ENCODE data around the gene AVEN.

The AVEN gene

DNA sequence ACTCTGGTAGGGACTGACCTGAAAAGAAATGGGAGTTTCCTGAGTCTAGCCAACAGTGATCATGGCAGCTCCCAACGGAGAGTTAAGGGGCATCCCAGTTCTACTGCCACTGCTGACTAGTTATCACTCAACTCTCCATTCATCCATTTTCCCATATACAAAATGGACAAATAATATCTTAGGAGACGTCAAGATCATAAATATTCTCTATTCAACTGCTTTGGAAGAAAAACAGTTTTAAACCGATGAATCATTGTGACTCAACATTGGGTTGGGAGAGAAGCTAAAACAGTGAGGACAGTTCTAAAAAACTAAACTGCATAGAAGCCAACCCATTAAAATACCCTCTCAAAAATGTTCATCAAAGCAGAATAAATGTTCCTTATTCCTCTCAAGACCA lies 128.3 kb downstream of the AVEN start:
- DNase-seq (ENCODE audit: low read depth), result no peak

DNA sequence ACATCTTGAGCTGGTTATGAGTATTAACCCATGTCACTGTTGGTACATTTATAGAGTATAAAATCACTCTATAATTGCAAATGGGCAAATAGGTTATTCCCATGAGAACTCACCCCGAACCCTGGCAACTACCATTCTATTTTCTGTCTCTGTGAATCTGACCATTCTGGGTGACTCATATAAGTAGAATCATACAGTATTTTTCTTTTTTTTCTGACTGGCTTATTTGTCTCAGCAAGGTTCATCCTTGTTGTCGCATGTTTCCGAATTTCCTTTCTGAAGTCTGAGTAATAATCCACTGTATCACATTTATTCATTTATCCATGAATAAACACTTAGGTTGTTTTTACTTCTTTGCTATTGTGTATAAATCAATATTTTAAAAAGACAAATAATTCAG lies 130.6 kb downstream of the AVEN start:
- no peak for DNase-seq (ENCODE audit: low read depth)

DNA sequence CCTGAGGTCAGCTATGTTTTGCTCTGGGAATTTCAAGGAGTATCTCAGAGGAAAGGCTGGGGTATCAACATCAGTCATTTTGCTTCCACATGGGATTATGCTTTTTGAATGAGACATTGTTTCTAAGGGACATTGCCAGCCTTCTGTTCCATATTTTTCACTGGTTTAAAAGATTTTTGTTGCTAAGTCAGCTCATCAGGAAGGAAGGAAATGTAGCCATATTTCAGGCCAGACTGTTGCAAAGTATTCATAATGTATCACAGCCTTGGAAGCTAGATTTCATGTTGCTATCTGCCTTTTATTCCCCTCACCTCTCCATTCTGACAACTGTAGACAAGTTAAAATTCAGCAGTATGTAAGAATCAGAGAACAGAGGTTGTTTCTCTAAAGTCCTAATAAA lies 131.7 kb downstream of the AVEN start:
- DNase-seq (ENCODE audit: low read depth), result no peak

DNA sequence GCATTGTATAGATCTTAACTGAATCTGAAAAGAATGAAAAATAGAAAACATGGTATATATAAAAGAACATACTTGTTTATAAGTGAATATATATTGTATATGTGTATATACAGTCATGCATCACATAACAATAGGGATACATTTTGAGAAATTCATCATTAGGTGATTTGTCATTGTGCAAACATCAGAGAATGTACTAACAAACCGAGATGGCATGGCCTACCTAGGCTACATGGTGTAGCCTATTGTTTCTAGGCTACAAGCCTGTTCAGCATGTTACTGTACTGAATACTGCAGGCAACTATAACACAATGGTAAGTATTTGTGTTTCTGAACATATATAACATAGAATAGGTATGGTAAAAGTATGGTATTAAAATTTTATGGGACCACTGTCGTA lies 135.3 kb downstream of the AVEN start:
- DNase-seq (ENCODE audit: low read depth), result no peak

DNA sequence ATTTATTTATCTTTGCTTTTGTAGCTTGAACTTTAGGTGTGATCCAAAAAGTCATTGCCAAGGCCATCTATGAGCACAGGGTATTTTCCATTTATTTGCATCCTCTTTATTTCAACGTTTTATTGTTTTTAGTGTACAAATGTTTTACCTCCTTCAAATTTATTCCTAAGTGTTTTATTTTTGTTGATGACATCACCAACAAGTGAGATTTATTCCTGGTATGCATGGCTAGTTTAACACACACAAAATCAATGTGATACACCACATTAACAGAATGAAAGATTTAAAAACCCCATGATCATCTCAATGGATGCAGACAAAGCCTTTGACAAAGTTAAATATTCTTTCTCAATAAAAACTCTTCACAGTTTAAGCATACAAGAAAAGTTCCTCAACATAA lies 137.0 kb downstream of the AVEN start:
- DNase-seq (ENCODE audit: low read depth), result no peak

GRCh38 chr15:33894193-33894592 lies 144.8 kb downstream of the AVEN start:
- no peak for DNase-seq (ENCODE audit: low read depth)

DNA sequence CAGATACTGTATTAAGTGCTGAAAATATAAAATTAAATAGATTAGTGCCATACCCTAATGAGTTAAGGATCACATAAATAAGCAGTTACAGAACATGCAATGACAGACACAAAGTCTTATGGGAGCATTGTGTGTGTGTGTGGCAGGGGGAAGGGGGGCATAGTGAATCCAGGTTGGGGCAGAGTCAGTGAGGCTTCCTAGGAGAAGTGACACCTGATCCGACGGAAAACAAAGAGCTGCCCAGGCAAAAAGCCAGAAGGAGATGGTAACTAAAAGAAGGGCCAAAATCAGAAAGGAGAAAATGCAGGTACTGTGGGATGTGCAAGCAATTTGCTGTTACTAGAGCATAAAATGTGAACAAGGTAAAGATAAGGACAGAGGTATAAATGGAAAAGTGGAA lies 150.8 kb downstream of the AVEN start:
- no peak for DNase-seq (ENCODE audit: low read depth)

- no peak for DNase-seq (ENCODE audit: low read depth)
These were observed 156.1 kb downstream of the AVEN start for GRCh38 chr15:33882921-33883320.

GRCh38 chr15:33874156-33874555 lies 164.8 kb downstream of the AVEN start:
- no peak for DNase-seq (ENCODE audit: low read depth)

DNA sequence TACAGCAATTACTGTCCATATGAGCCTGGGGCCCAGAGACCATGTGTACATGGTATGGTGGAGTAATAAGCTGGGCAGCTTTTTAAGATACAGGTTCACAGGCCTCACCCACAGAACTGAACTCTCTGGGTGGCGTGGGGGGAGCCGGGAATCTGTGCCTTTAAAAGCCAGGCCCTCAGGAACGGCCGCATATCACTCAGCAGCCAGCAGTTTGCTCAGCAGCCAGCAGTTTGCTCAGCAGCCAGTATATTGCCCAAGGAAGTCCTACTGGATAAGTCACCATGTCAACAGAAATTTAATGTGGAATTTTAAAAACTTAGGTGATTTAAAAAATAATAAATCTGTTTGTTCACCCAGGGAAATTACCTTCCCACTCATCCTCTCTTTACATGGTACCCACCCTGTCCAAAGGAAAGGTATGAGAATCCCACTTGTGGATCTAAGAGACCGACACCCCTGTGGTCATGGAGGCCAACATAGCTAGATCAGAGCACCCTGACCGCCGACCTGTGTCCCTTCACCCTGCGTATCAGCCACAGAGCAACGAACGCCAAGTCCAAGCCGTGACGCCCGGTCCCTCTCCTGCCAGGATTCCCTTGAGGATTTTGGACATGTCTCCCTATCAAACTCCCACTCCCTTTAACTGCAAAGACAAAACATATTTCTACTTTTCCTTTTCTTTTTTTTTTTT lies 166.4 kb downstream of the AVEN start:
- DNase-seq (ENCODE audit: low read depth), result no peak

- no peak for DNase-seq (ENCODE audit: low read depth)
These were observed 167.0 kb downstream of the AVEN start for GRCh38 chr15:33871980-33872379.

- no peak for DNase-seq (ENCODE audit: low read depth)
These were observed 172.8 kb downstream of the AVEN start for GRCh38 chr15:33866101-33866737.

DNA sequence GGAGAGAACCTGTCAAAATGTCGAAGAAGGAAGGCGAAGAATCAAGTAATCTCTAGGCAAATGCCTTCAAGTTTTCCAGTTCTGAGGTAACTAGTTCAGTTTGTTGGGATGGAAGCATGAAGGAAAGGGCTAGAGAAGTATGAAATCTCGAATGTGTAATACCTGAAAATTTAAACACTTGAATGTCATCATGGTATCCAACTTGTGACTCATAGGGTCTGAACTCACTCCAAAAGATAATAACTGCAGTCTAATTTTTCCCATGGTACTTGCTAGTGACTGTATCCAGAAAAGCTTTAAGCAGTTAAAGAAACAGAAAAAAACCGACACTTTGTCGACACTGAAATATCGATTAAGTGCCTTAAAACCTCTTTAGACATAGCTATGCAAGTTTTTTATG lies 173.6 kb downstream of the AVEN start:
- no peak for DNase-seq (ENCODE audit: low read depth)

GRCh38 chr15:33864360-33865075 lies 174.5 kb downstream of the AVEN start:
- DNase-seq (ENCODE audit: low read depth), result no peak

GRCh38 chr15:33860754-33861153 lies 178.2 kb downstream of the AVEN start:
- DNase-seq (ENCODE audit: low read depth), result no peak

DNA sequence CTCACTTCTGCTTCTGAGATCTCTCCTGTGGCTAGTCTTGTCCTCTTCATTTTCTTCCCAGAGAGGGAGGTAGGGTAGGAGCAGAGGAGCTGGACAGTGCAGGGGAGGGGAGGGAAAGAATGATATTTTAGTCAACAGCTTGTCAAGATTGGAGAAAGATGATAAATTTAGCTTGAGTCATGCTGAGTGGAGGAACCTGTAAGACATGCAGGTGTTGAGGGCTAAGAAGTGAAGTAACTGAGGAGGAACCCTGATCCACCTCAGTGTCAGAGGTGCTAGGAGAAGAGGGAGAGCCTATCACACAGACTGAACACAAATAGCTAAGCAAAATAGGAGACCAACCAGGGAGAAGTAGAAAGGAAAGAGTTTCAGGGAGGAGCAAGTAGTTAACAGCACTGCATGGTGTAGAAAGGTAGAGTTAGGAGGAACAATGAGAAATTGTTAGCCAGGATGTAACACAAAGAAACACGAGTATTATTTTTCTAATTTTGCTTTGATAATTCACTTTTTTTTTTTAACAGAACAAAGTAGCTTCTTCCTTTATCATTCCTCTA lies 178.9 kb downstream of the AVEN start:
- DNase-seq (ENCODE audit: low read depth), result no peak

- DNase-seq (ENCODE audit: low read depth), result no peak
These were observed 180.2 kb downstream of the AVEN start for GRCh38 chr15:33858836-33859235.

GRCh38 chr15:33857726-33858125 lies 181.3 kb downstream of the AVEN start:
- no peak for DNase-seq (ENCODE audit: low read depth)

GRCh38 chr15:33852570-33852969 lies 186.4 kb downstream of the AVEN start:
- no peak for DNase-seq (ENCODE audit: low read depth)

DNA sequence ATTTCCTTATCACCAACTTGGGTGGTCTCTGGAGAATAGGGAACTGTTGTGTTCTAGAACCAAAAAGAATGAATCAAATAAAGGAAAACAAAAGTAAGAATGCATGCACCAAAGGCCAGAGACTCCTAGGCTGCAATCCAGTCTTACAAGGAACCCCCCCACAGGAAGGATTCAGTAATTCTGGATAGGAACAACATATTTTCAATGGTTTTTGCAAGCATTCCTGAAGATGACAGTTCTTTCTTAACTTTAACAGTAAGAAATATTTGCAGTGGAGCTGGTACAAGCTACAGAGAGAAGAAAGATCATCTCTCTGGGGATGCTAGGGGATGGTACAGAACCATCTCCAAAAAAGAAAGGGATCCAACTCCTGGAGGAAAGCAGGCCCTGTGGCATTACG lies 186.9 kb downstream of the AVEN start:
- DNase-seq (ENCODE audit: low read depth), result no peak

- DNase-seq (ENCODE audit: low read depth), result no peak
These were observed 187.9 kb downstream of the AVEN start for GRCh38 chr15:33851079-33851478.

DNA sequence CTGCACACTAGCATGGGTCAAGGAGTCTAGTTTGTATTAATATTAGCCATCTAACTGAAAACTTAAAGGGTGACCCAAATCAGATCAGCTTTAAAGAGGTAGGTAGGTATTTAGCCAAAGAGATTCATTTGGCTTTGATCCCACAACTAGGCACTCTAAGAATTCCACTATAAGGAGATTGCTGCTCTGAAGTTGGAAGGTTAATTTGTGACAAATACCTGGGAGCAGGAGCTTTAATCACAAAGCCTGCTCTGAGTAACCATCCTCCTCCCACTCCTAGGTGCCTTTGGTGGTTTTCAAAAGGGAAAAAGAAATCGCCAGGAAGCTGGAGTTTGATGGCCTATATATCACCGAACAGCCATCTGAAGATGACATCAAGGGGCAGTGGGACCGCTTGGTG lies 191.0 kb downstream of the AVEN start:
- DNase-seq (ENCODE audit: low read depth), result no peak

DNA sequence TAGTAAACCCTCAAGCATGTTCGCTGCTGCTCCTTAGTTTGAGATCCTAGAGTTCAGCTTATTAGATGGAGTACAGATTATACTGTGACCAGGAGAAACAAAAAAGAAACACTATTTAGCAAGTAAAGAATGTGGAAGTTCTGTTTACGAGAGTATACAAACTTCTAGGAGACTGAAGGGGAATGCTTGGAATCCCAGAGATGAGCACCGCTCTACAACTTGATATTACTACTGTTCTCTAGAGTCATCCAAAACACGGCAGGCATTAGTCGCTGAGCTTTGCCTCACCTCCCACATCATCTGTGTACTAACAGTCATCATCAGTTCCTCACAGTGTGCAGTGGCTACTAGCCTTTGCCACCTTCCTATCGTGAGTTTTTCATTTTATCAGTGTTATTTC lies 192.1 kb downstream of the AVEN start:
- DNase-seq (ENCODE audit: low read depth), result no peak
